DND-41 (cell line): ENCODE measurements around the gene GFPT1.

ENCODE experiments used
- ATAC-seq: fragments of 200-7000 bp; cut with Tn5 transposase; 3 replicates; pipeline ENCODE4 v1.9.1; 2021; ENCODE audit warnings: low read depth; ENCODE audit not compliant: insufficient read depth
- DNase-seq: peaks from one replicate; pipeline ENCODE4 v3.0.0-alpha.2; 2020
- H2AFZ ChIP-seq: 2 replicates; pipeline ENCODE4 v1.6.0; 2012; ENCODE audit warnings: low read depth, low read length
- H3K27ac ChIP-seq: 2 replicates; pipeline ENCODE4 v1.5.1; 2012; ENCODE audit warnings: low read length, inconsistent platforms
- H3K27me3 ChIP-seq: fragments of 200-600 bp; sonication (generic); 2 replicates; pipeline ENCODE4 v1.6.0; 2012; ENCODE audit warnings: low read length, mild to moderate bottlenecking, inconsistent platforms; ENCODE audit not compliant: insufficient read depth, poor library complexity
- H3K36me3 ChIP-seq: 2 replicates; pipeline ENCODE4 v1.5.1; 2012; ENCODE audit warnings: low read length, inconsistent platforms; ENCODE audit not compliant: insufficient read depth
- H3K4me1 ChIP-seq: 2 replicates; pipeline ENCODE4 v1.5.1; 2012; ENCODE audit warnings: mild to moderate bottlenecking, low read length; ENCODE audit not compliant: insufficient read depth
- H3K4me2 ChIP-seq: 2 replicates; pipeline ENCODE4 v1.6.0; 2012; ENCODE audit warnings: mild to moderate bottlenecking, moderate library complexity, low read length, inconsistent platforms; ENCODE audit not compliant: insufficient read depth
- H3K4me3 ChIP-seq, 2 experiments: fragments of 200-600 bp in 1 of 2; shearing (Covaris generic) in 1 of 2; 2 replicates each; pipeline ENCODE4 v1.5.1; 2012 to 2016; ENCODE audit warnings: inconsistent platforms in 2 of 2, low read length in 2 of 2, mild to moderate bottlenecking in 2 of 2, low read depth in 1 of 2, moderate library complexity in 1 of 2
- H3K79me2 ChIP-seq: 2 replicates; pipeline ENCODE4 v1.6.0; 2012; ENCODE audit warnings: low read length, inconsistent platforms; ENCODE audit not compliant: insufficient read depth
- H3K9ac ChIP-seq: 2 replicates; pipeline ENCODE4 v1.6.0; 2012; ENCODE audit warnings: low read depth, mild to moderate bottlenecking, inconsistent platforms, low read length, moderate library complexity
- H3K9me3 ChIP-seq: 2 replicates; pipeline ENCODE4 v1.5.1; 2012; ENCODE audit warnings: low read length, moderate library complexity, mild to moderate bottlenecking, inconsistent platforms; ENCODE audit not compliant: insufficient read depth, severe bottlenecking
- H4K20me1 ChIP-seq: 2 replicates; pipeline ENCODE4 v1.6.0; 2012; ENCODE audit warnings: low read length; ENCODE audit not compliant: insufficient read depth
- EZH2 ChIP-seq: IDR thresholded peaks from 3 replicates; pipeline ENCODE4 v1.6.1; 2012; ENCODE audit warnings: borderline replicate concordance, low read depth, mild to moderate bottlenecking, moderate library complexity, low read length, inconsistent platforms; ENCODE audit not compliant: severe bottlenecking
- TF ChIP-seq, protein P1 (sequence below): IDR thresholded peaks from 2 replicates; pipeline ENCODE4 v1.5.1; 2012; ENCODE audit warnings: borderline replicate concordance, low read length, moderate library complexity, mild to moderate bottlenecking; ENCODE audit not compliant: poor library complexity, severe bottlenecking; ENCODE audit errors: extremely low read depth

GFPT1 gene

GRCh38 chr2:69291004-69291650, 95.9 kb downstream of the GFPT1 start:
- Histone ChIP-seq H3K27ac (no peak overlapping the region), H3K36me3 (no peaks in the 10 kb centered on the region), H3K27me3 (no peaks in the 10 kb centered on the region), H3K79me2 (no peaks in the 10 kb centered on the region), H2AFZ (no peak overlapping the region), H3K9me3 (no peaks in the 10 kb centered on the region), H3K9ac (no peak overlapping the region), H4K20me1 (no peaks in the 10 kb centered on the region), H3K4me2 (no peak overlapping the region), H3K4me1 (no peaks in the 10 kb centered on the region), H3K4me3 (no peak overlapping the region)
- no peak for ATAC-seq
- no peak for DNase-seq
- TF ChIP-seq, protein P1, sequence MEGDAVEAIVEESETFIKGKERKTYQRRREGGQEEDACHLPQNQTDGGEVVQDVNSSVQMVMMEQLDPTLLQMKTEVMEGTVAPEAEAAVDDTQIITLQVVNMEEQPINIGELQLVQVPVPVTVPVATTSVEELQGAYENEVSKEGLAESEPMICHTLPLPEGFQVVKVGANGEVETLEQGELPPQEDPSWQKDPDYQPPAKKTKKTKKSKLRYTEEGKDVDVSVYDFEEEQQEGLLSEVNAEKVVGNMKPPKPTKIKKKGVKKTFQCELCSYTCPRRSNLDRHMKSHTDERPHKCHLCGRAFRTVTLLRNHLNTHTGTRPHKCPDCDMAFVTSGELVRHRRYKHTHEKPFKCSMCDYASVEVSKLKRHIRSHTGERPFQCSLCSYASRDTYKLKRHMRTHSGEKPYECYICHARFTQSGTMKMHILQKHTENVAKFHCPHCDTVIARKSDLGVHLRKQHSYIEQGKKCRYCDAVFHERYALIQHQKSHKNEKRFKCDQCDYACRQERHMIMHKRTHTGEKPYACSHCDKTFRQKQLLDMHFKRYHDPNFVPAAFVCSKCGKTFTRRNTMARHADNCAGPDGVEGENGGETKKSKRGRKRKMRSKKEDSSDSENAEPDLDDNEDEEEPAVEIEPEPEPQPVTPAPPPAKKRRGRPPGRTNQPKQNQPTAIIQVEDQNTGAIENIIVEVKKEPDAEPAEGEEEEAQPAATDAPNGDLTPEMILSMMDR: no peak
- no peak for TF ChIP-seq EZH2

DNA sequence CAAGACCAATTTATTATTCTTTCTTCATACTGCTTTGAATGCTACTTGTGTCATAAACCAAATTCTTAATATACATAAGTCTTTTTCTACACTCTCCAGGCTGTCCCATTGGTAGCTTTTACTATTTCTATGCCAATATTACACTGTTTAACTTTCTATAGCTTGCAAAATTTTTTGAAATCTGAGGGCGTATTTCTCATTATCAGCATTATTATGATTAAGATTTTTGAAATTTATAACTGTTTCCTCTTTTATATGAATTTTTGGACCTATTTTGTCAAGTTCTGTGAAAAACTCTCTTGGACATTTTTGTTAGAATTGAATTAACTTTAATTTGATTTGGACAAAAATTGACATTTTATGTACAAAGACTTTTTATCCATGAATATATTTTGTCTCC, 98.6 kb downstream of the GFPT1 start:
- ATAC-seq (no peak), DNase-seq (no peak)
- Histone ChIP-seq H3K4me3 (no peak overlapping the region), H3K9ac (no peak overlapping the region), H3K27me3 (no peaks in the 10 kb centered on the region), H4K20me1 (no peaks in the 10 kb centered on the region), H2AFZ (no peak overlapping the region), H3K79me2 (no peaks in the 10 kb centered on the region), H3K36me3 (no peaks in the 10 kb centered on the region), H3K27ac (no peak overlapping the region), H3K4me1 (no peaks in the 10 kb centered on the region), H3K9me3 (no peaks in the 10 kb centered on the region), H3K4me2 (no peak overlapping the region)
- TF ChIP-seq EZH2: no peak
- TF ChIP-seq, protein P1: no peak

- ATAC-seq (no peak), DNase-seq (no peak)
- no peak overlapping the region for H2AFZ ChIP-seq
- no peaks in the 10 kb centered on the region for H3K27me3 ChIP-seq
- no peaks in the 10 kb centered on the region for H3K79me2 ChIP-seq
- no peaks in the 10 kb centered on the region for H3K4me1 ChIP-seq
- H3K4me3 ChIP-seq: no peak overlapping the region
- no peaks in the 10 kb centered on the region for H3K36me3 ChIP-seq
- no peak overlapping the region for H3K9ac ChIP-seq
- H4K20me1 ChIP-seq: no peaks in the 10 kb centered on the region
- no peak overlapping the region for H3K4me2 ChIP-seq
- no peaks in the 10 kb centered on the region for H3K9me3 ChIP-seq
- no peak overlapping the region for H3K27ac ChIP-seq
- no peak for TF ChIP-seq EZH2
- TF ChIP-seq, protein P1: no peak
Measured at GRCh38 chr2:69287544-69287943, 99.5 kb downstream of the GFPT1 start.

DNA sequence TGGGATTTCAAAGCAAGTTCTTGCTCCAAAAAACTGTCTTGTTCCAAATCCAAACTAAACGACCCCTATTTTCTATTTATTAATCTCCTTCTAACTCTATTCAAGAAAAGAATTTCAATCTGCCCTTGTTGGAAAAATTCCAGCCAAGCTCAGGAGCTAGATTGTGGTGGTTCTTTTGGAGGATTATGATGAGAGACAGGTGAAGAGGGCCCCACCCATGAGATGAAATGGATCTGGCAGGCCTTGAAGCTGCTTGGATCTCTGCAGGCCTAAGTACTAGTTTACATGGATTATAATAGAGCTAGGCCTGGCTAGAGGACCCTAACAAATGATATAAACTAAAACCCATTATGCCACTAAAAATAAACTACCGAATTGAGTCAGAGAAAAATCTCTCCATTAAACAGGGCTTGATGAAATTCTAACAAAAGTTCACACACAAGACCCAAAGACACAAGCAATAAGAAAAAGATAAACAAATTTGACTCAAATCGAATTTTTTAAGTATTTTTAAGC, 101.6 kb downstream of the GFPT1 start:
- DNase-seq (no peak), ATAC-seq (no peak)
- TF ChIP-seq, protein P1: no peak
- no peak for TF ChIP-seq EZH2
- Histone ChIP-seq H3K4me1 (no peaks in the 10 kb centered on the region), H3K9ac (no peak overlapping the region), H4K20me1 (no peaks in the 10 kb centered on the region), H3K36me3 (no peaks in the 10 kb centered on the region), H3K4me2 (no peak overlapping the region), H3K79me2 (no peaks in the 10 kb centered on the region), H3K9me3 (no peaks in the 10 kb centered on the region), H3K27ac (no peak overlapping the region), H3K27me3 (no peaks in the 10 kb centered on the region), H3K4me3 (no peak overlapping the region), H2AFZ (no peak overlapping the region)
